Type B pancreatic cell (in vitro differentiated cells): Measurements from ENCODE around the gene TLL2. TPM values are rescaled to one million over a fixed set of nuclear protein-coding genes. Genes with fewer than 3 reads are reported as not detected.

ENCODE experiments used
- DNase-seq: peaks from one replicate; pipeline ENCODE4 v3.0.0; 2021; ENCODE audit warnings: mixed read lengths; ENCODE audit not compliant: unreplicated experiment; ENCODE audit errors: extremely low spot score
- H3K27ac Mint-ChIP-seq: 2 replicates; pipeline ENCODE4 v1.8.0; 2021; ENCODE audit warnings: mild to moderate bottlenecking, mixed read lengths
- H3K27me3 Mint-ChIP-seq: 2 replicates; pipeline ENCODE4 v1.8.0; 2021; ENCODE audit warnings: mixed read lengths
- H3K36me3 Mint-ChIP-seq: 2 replicates; pipeline ENCODE4 v1.8.0; 2021; ENCODE audit warnings: mixed read lengths
- H3K4me1 Mint-ChIP-seq: one replicate; pipeline ENCODE4 v1.8.0; 2021; ENCODE audit warnings: mixed read lengths; ENCODE audit not compliant: unreplicated experiment
- H3K4me3 Mint-ChIP-seq: 2 replicates; pipeline ENCODE4 v1.8.0; 2021; ENCODE audit warnings: mild to moderate bottlenecking, mixed read lengths
- H3K9me3 Mint-ChIP-seq: 2 replicates; pipeline ENCODE4 v1.8.0; 2021; ENCODE audit warnings: mixed read lengths
- total RNA-seq: library from RNA; stranded (reverse); gene quantifications from 2 replicates; pipeline ENCODE4 v1.2.1, GENCODE V29; 2021; ENCODE audit warnings: low replicate concordance
- TF ChIP-seq, protein P1 (sequence below): fragments of 200-600 bp; sonication (generic); conservative IDR thresholded peaks from 2 replicates; pipeline ENCODE4 v1.5.0; 2021; ENCODE audit warnings: antibody characterized with exemption, mild to moderate bottlenecking

The TLL2 gene
- total RNA-seq, 1 donor from 2014 or later: 0.85 TPM

GRCh38 chr10:96473866-96474265 is 39.9 kb downstream of the TLL2 start:
- TF ChIP-seq, protein P1, sequence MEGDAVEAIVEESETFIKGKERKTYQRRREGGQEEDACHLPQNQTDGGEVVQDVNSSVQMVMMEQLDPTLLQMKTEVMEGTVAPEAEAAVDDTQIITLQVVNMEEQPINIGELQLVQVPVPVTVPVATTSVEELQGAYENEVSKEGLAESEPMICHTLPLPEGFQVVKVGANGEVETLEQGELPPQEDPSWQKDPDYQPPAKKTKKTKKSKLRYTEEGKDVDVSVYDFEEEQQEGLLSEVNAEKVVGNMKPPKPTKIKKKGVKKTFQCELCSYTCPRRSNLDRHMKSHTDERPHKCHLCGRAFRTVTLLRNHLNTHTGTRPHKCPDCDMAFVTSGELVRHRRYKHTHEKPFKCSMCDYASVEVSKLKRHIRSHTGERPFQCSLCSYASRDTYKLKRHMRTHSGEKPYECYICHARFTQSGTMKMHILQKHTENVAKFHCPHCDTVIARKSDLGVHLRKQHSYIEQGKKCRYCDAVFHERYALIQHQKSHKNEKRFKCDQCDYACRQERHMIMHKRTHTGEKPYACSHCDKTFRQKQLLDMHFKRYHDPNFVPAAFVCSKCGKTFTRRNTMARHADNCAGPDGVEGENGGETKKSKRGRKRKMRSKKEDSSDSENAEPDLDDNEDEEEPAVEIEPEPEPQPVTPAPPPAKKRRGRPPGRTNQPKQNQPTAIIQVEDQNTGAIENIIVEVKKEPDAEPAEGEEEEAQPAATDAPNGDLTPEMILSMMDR: no peak
- DNase-seq: no peak
- H3K9me3 Mint-ChIP-seq: no peaks in the 10 kb centered on the region
- H3K27ac Mint-ChIP-seq: no peak overlapping the region
- H3K4me1 Mint-ChIP-seq: no peaks in the 10 kb centered on the region
- H3K27me3 Mint-ChIP-seq: peaks cover 53% of the 10 kb centered on the region
- no peak overlapping the region for H3K4me3 Mint-ChIP-seq
- H3K36me3 Mint-ChIP-seq: no peaks in the 10 kb centered on the region

DNA sequence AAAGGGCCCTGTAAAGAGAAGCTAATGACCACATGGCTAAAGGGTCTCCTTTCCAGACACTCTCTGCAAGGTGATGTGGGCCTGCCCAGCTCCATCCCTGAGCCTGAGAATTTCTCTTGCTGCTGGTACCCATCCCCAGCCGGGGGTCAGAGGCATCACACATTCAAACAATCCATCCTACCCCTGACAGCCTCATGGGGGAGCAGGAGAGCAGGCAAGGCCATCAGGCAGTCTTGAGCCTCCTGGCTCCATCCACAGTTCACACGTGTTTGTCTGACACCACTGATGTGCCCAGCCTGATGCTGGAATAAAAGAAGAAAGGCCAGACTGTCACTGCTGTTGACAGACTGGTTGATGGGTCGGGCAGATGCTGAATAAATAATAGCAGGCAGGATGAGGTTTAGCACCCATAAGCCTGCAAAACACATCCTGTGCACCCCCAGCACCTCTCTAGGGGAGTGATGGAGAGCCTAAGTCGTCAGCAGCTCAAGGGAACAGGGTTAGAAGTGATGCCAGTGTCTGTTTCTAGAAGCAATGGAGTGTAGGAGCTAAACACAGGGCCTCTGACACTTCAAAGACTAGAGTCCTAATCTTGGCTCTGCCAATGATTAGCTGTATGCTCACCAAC is 43.5 kb downstream of the TLL2 start:
- Mint-ChIP-seq H3K27me3 (peaks cover 66% of the 10 kb centered on the region), H3K27ac (no peak overlapping the region), H3K4me3 (no peak overlapping the region), H3K9me3 (no peaks in the 10 kb centered on the region), H3K36me3 (no peaks in the 10 kb centered on the region), H3K4me1 (no peaks in the 10 kb centered on the region)
- no peak for DNase-seq
- TF ChIP-seq, protein P1: peak; percentile 73

DNA sequence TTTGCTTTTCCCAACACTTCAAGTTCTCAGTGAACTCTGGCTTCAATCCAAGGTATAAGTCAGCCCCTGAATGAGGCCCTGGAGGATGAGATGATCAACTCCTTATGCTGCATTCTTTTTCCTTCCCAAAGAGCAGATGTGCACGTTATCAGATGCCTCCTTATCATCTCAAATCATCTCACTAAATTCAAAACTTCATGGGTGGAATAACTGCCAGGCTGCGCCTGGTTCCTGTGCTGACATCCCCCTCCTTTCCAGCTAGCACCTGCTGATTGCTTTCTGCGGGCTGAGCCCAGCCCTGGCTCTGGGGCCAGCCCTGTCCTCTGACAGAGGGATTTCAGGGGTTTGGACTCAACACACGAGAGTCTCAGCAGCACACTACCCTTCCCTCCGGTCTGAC is 44.9 kb downstream of the TLL2 start:
- no peak for DNase-seq
- Mint-ChIP-seq H3K4me1 (no peaks in the 10 kb centered on the region), H3K27me3 (peaks cover 61% of the 10 kb centered on the region), H3K36me3 (no peaks in the 10 kb centered on the region), H3K27ac (no peak overlapping the region), H3K9me3 (no peaks in the 10 kb centered on the region), H3K4me3 (no peak overlapping the region)
- TF ChIP-seq, protein P1: no peak

GRCh38 chr10:96465599-96465998 is 48.1 kb downstream of the TLL2 start:
- Mint-ChIP-seq H3K4me3 (no peak overlapping the region), H3K36me3 (no peaks in the 10 kb centered on the region), H3K9me3 (peaks cover 3% of the 10 kb centered on the region), H3K27me3 (peaks cover 53% of the 10 kb centered on the region), H3K4me1 (no peaks in the 10 kb centered on the region), H3K27ac (no peak overlapping the region)
- TF ChIP-seq, protein P1: no peak
- no peak for DNase-seq

DNA sequence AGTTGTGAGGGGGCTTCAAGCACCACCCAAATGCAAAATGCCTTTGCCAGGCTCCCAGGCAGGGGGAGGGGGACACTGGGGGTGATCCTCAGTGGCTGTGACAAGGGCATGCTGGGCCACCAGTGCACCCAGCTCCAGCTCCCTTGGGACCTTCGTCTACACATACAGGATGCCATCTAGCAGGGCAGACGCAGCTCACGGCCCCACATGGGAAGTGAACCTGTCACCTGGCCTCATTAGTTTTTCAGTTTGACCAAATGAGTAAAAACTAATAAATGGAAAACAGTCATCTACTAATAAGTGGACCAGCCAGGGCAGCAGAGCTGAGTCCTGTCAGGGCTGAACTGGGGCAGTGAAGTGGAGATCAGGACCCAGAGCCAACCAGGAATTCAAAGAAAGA is 50.2 kb downstream of the TLL2 start:
- DNase-seq: no peak
- Mint-ChIP-seq H3K9me3 (peaks cover 6% of the 10 kb centered on the region), H3K4me1 (no peaks in the 10 kb centered on the region), H3K36me3 (no peaks in the 10 kb centered on the region), H3K4me3 (no peak overlapping the region), H3K27me3 (peaks cover 38% of the 10 kb centered on the region), H3K27ac (no peak overlapping the region)
- TF ChIP-seq, protein P1: no peak
